ENCODE data around the gene PSMD14.

- no peak for TF ChIP-seq CTCF (IDR thresholded peaks at IDR 0.05)
- no peak for TF ChIP-seq POLR2AphosphoS5 (IDR thresholded peaks at IDR 0.05; ENCODE audit: low read depth, low read length)
- TF ChIP-seq TCF7L2 (IDR thresholded peaks at IDR 0.05; ENCODE audit: low read depth, low read length), result no peak
- TF ChIP-seq SIN3A (IDR thresholded peaks at IDR 0.05; ENCODE audit: borderline replicate concordance, insufficient read depth, low read depth, low read length), result no peak
Measured at GRCh38 chr2:161362568-161363166, 54.4 kb downstream of the PSMD14 start.

All from Panc1 (cell line).